ENCODE measurements around the gene ZEB1. TPM values are rescaled to one million over a fixed set of nuclear protein-coding genes. Genes with fewer than 3 reads are reported as not detected.

The ZEB1 gene
- total and polyA plus RNA-seq, 10 of the 15 experiments (the other 5 are each of a cell fraction or from before 2014, with no cell fraction given) = 10.4 to 35.6 (median 24.5) TPM

DNA sequence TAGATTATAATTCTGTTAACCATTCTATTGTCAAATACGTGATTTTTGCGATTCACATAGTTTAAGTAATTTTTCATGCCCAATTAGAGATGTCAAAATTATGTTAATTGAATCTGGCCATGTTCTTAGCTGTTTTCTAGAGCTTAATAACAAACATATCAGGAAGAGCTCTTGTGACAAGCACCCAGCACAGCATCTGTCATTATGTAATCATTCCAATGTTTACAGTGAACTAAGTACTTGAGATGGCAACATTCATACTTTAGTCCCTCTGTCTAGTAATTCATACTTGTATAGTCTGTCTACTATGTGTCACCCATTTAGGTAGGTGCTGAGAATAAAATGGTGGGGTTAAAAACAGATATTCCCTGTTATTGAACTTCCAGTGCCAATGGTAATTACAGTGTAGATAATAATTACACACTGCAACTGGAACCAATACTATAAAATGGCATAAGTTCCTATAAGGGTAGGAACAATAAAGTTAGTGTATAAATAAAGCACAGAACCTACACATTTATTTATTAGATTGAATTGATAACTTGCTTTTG is 55.2 kb downstream of the ZEB1 start:
- no peak for FAIRE-seq
- SMC1A ChIA-PET (ENCODE audit: uncharacterized antibody, unreplicated experiment) = interaction anchor here (1.1 kb wide), 1 partner anchor 9 kb away, joined by 5 read pairs; no protein-coding TSS in a partner anchor

More for the DNA sequence above, 55.2 kb downstream of the ZEB1 start:
- POLR2A ChIA-PET = interaction anchor here (1.2 kb wide), 1 partner anchor 53 kb away, joined by 3 read pairs; no protein-coding TSS in a partner anchor
- H3K4me2 ChIP-seq (ENCODE audit: control insufficient read depth, insufficient read depth) = no peak overlapping the region
- H3K27ac ChIP-seq (ENCODE audit: control insufficient read depth, insufficient read depth) = no peak overlapping the region
- no peak overlapping the region for H2AFZ ChIP-seq (ENCODE audit: control insufficient read depth, low read depth, low read length)
- in situ Hi-C loops (cut with MboI) = no loop called here
- no TSS peak for BruUV-seq (replicated peaks)
- H4K20me1 ChIP-seq (ENCODE audit: control insufficient read depth, insufficient read depth) = no peaks in the 10 kb centered on the region
- H3K4me1 ChIP-seq (ENCODE audit: control insufficient read depth, insufficient read depth, low read length) = no peaks in the 10 kb centered on the region; the same call in 1 of the 2 replicates
- no peaks in the 10 kb centered on the region for H3K27me3 ChIP-seq (replicated peaks in 1 of 2; ENCODE audit: control insufficient read depth in 2 of 2, insufficient read depth in 2 of 2, low read length in 1 of 2)
- no peak overlapping the region for H3K9ac ChIP-seq (ENCODE audit: control insufficient read depth, insufficient read depth, low read length)
- H3K36me3 ChIP-seq (ENCODE audit: control insufficient read depth in 2 of 2, insufficient read depth in 2 of 2, low read length in 1 of 2) = no peaks in the 10 kb centered on the region
- CTCF ChIA-PET = no interaction called here
- RAD21 ChIA-PET (ENCODE audit: unreplicated experiment) = interaction anchor here (0.9 to 1.5 kb wide), 3 partner anchors 10 to 53 kb away, joined by 3 to 6 read pairs (median 3); no protein-coding TSS in a partner anchor
- ATAC-seq (peak; percentile 15; the same call in 2 of the 3 replicates), DNase-seq (ENCODE audit: low read depth, low spot score) (no peak)
- peaks cover 84% of the 10 kb centered on the region for H3K79me2 ChIP-seq (ENCODE audit: control insufficient read depth, insufficient read depth, low read length)
- peaks cover 7% of the 10 kb centered on the region for H3K9me3 ChIP-seq (replicated peaks; ENCODE audit: control insufficient read depth, insufficient read depth, low read length)
- 100% methylated on average over 2 of the region's 2 CpGs for WGBS (ENCODE audit: insufficient coverage, insufficient replicate concordance, low lambda C conversion rate, missing lambda C conversion rate)
- no peak overlapping the region for H3K4me3 ChIP-seq
- TF ChIP-seq, protein P1, sequence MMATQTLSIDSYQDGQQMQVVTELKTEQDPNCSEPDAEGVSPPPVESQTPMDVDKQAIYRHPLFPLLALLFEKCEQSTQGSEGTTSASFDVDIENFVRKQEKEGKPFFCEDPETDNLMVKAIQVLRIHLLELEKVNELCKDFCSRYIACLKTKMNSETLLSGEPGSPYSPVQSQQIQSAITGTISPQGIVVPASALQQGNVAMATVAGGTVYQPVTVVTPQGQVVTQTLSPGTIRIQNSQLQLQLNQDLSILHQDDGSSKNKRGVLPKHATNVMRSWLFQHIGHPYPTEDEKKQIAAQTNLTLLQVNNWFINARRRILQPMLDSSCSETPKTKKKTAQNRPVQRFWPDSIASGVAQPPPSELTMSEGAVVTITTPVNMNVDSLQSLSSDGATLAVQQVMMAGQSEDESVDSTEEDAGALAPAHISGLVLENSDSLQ (IDR thresholded peaks at IDR 0.05) = no peak
- TF ChIP-seq, protein P2, sequence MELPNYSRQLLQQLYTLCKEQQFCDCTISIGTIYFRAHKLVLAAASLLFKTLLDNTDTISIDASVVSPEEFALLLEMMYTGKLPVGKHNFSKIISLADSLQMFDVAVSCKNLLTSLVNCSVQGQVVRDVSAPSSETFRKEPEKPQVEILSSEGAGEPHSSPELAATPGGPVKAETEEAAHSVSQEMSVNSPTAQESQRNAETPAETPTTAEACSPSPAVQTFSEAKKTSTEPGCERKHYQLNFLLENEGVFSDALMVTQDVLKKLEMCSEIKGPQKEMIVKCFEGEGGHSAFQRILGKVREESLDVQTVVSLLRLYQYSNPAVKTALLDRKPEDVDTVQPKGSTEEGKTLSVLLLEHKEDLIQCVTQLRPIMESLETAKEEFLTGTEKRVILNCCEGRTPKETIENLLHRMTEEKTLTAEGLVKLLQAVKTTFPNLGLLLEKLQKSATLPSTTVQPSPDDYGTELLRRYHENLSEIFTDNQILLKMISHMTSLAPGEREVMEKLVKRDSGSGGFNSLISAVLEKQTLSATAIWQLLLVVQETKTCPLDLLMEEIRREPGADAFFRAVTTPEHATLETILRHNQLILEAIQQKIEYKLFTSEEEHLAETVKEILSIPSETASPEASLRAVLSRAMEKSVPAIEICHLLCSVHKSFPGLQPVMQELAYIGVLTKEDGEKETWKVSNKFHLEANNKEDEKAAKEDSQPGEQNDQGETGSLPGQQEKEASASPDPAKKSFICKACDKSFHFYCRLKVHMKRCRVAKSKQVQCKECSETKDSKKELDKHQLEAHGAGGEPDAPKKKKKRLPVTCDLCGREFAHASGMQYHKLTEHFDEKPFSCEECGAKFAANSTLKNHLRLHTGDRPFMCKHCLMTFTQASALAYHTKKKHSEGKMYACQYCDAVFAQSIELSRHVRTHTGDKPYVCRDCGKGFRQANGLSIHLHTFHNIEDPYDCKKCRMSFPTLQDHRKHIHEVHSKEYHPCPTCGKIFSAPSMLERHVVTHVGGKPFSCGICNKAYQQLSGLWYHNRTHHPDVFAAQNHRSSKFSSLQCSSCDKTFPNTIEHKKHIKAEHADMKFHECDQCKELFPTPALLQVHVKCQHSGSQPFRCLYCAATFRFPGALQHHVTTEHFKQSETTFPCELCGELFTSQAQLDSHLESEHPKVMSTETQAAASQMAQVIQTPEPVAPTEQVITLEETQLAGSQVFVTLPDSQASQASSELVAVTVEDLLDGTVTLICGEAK (IDR thresholded peaks at IDR 0.05; ENCODE audit: borderline replicate concordance) = peak; percentile 57; the same call in 1 of the 2 replicates
- TF ChIP-seq SMARCA5 (IDR thresholded peaks at IDR 0.05) = no peak
- intact Hi-C loops (cut with micrococcal nuclease; ENCODE audit: unreplicated experiment) = no loop called here
